Stimulated activated memory B cell treated with anti-CD40 and anti-IgM and Interleukin-4, amounts not matched to agents 10 μg/mL and 1 μg/mL and 100 μg/mL, for 72 hours (primary cell): ENCODE data around the gene SMTNL1.

Experiments used
- ATAC-seq: fragments of 150-1000 bp; cut with Tn5 transposase; 2 replicates; pipeline ENCODE4 v1.10.0; 2021
- H3K27ac Mint-ChIP-seq: one replicate; pipeline ENCODE4 v1.8.0; 2022; ENCODE audit warnings: mild to moderate bottlenecking, mixed read lengths
- H3K27me3 Mint-ChIP-seq: one replicate; pipeline ENCODE4 v1.8.0; 2022; ENCODE audit warnings: mixed read lengths
- H3K36me3 Mint-ChIP-seq: one replicate; pipeline ENCODE4 v1.8.0; 2022; ENCODE audit warnings: mixed read lengths
- H3K4me1 Mint-ChIP-seq: one replicate; pipeline ENCODE4 v1.8.0; 2022; ENCODE audit warnings: mixed read lengths
- H3K4me3 Mint-ChIP-seq: one replicate; pipeline ENCODE4 v1.8.0; 2022; ENCODE audit warnings: mild to moderate bottlenecking, moderate library complexity, mixed read lengths
- H3K9me3 Mint-ChIP-seq: one replicate; pipeline ENCODE4 v1.8.0; 2022; ENCODE audit warnings: mixed read lengths

Gene SMTNL1, protein sequence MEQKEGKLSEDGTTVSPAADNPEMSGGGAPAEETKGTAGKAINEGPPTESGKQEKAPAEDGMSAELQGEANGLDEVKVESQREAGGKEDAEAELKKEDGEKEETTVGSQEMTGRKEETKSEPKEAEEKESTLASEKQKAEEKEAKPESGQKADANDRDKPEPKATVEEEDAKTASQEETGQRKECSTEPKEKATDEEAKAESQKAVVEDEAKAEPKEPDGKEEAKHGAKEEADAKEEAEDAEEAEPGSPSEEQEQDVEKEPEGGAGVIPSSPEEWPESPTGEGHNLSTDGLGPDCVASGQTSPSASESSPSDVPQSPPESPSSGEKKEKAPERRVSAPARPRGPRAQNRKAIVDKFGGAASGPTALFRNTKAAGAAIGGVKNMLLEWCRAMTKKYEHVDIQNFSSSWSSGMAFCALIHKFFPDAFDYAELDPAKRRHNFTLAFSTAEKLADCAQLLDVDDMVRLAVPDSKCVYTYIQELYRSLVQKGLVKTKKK

DNA sequence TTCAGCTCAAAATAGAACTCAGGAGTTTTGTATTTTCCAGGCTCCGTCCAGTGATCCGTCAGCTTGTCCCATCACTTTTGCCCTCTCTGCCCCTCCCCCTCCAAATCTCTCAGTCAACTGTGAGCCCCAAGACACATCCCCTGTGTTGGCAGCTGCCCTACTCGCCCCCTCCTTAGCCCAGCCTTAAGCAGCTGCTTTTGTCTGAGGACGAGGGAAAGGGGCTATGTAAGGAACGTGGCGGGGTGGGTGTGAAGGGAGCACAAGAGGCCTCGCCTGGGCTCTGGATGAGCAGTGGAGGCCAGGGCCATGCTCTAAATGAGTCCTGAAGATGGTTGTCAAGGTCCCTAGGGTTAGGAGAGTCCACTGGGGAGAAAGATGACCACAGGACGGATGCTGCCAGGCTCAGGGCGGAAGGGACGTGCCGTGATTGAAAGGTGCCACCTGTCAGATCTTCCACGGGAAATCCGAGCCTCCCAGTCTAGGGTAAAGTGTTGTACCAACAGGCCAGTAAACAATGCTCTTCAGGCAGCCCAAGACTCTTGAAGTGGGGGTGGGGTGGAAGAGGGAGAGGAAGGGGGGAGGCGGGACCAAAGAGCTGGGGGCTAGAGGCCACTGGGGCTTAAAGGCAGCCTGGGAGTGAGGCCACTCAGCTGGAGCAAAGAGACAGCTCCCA lies at the start of gene SMTNL1:
SMTNL1 (plus strand) TSS at position 649 of the 673 bp plus-strand sequence. CDS start 5,048 bp downstream, outside the sequence.
- Mint-ChIP-seq H3K9me3 (no peaks in the 10 kb centered on the region), H3K4me3 (no peak within 1 kb of the TSS), H3K4me1 (no peaks in the 10 kb centered on the region), H3K27me3 (no peaks in the 10 kb centered on the region), H3K36me3 (peaks cover 11% of the 10 kb centered on the region), H3K27ac (no peak within 1 kb of the TSS)
- ATAC-seq: no peak

DNA sequence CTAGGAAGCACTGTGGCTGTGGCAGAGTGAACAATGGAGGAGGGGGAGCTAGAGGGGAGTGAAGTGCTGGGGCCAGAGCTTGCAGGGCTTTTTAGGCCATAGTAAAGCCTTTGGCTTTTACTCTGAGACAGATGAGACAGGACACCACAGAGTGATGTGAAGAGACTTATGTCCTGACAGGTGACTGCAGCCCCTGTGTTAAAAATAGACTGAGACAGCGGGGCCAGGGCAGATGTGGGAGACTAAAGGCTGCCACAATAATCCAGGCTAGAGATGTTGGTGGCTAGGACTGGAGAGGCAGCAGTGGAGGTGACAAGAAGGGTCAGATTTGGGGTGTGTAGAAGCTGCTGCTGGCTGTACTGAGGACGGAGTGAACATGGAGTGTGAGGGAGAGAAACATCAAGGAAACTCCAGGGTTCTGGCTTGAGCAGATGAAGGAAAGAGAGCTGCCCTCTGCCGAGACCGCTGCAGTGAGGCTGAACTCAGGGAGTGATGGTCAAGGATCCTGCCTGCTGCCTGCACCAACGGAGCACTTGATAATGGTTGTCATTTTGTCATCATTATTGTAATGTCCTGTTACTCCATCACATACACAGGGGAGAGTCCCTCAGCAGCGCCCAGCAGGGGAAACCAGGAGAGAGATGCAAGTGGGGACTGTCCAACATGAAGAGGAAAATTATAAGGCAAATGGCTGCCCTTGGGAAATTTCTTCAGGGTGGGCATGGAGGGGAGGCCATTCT lies 49.3 kb upstream of the SMTNL1 start:
- H3K4me1 Mint-ChIP-seq: peaks cover 15% of the 10 kb centered on the region
- H3K27me3 Mint-ChIP-seq: peaks cover 1% of the 10 kb centered on the region
- no peak overlapping the region for H3K4me3 Mint-ChIP-seq
- H3K36me3 Mint-ChIP-seq: peaks cover 14% of the 10 kb centered on the region
- H3K9me3 Mint-ChIP-seq: no peaks in the 10 kb centered on the region
- ATAC-seq: no peak
- peak overlapping the region; percentile 5 for H3K27ac Mint-ChIP-seq

DNA sequence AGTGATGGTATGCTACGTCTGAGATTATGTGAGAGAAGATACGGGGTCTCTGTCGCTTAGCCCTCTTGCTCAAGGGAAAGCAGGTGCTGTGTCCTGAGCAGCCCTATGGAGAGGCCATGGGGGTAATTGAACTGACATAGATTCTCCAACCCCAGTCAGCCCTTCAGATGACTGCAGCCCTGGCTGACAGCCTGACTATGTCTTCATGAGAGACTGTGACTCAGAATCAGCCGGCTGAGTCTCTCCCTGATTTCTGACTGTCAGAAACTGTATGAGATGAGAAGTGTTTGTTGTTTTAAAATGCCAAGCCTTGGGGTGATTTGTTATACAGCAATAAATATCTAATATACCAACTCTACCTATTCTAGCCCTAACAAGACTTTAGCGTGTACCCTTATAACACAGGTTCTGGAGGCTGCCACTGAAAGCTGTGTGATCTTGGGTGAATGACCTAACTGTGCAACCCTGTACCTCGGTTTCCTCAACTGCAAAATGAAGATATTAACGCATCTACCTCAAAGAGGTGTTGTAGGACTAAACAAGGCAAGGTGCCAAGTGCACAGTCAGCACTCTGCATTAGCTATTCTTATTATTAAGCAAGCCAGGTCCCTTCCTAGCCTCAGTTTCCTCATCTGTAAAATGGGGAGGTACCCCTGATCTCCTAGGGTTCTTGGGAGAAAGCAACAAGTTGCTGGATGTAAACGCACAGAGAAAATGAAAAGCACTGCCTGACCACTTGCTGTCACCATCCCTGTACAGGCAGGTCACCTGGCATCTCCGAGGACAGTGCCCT lies 46.7 kb upstream of the SMTNL1 start:
- no peak overlapping the region for H3K27ac Mint-ChIP-seq
- no peaks in the 10 kb centered on the region for H3K27me3 Mint-ChIP-seq
- no peak overlapping the region for H3K4me3 Mint-ChIP-seq
- H3K4me1 Mint-ChIP-seq: peaks cover 5% of the 10 kb centered on the region
- H3K9me3 Mint-ChIP-seq: no peaks in the 10 kb centered on the region
- peaks cover 14% of the 10 kb centered on the region for H3K36me3 Mint-ChIP-seq
- no peak for ATAC-seq

DNA sequence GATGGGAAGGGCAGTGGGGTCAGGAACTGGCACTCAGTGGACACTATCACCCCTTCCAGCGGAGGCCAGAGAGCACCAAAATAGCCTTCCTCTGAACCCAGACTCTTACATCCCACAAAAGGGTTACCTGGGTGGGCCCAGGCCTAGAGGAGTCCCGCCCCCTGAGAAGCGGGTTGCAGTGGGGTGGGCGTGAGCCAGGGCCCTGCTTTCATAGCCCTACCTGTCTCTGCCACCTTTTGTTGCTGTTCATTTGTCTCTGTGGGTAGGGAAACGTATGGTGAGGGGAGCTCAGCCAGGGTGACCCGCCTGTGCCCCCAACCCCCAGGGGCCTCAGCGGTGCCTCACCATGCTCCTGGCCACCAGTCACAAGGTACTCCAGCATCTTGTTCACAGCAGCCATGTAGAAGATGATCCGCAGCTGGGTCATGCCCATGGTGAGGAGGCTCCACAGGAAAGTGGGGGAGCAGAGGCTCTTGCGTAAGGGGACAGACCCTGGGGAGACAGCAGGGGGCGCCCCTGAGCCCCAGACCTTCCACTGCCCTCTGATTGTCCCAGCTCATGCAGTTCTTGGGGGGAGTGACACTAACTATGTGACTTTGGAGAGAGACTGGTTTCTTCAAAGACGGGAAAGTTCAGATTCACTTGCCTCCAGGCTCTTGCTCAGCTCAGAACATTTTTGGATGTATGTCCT lies 45.9 kb upstream of the SMTNL1 start:
- ATAC-seq: no peak
- no peaks in the 10 kb centered on the region for H3K9me3 Mint-ChIP-seq
- H3K4me3 Mint-ChIP-seq: no peak overlapping the region
- no peaks in the 10 kb centered on the region for H3K27me3 Mint-ChIP-seq
- no peak overlapping the region for H3K27ac Mint-ChIP-seq
- H3K4me1 Mint-ChIP-seq: peaks cover 5% of the 10 kb centered on the region
- peaks cover 14% of the 10 kb centered on the region for H3K36me3 Mint-ChIP-seq

DNA sequence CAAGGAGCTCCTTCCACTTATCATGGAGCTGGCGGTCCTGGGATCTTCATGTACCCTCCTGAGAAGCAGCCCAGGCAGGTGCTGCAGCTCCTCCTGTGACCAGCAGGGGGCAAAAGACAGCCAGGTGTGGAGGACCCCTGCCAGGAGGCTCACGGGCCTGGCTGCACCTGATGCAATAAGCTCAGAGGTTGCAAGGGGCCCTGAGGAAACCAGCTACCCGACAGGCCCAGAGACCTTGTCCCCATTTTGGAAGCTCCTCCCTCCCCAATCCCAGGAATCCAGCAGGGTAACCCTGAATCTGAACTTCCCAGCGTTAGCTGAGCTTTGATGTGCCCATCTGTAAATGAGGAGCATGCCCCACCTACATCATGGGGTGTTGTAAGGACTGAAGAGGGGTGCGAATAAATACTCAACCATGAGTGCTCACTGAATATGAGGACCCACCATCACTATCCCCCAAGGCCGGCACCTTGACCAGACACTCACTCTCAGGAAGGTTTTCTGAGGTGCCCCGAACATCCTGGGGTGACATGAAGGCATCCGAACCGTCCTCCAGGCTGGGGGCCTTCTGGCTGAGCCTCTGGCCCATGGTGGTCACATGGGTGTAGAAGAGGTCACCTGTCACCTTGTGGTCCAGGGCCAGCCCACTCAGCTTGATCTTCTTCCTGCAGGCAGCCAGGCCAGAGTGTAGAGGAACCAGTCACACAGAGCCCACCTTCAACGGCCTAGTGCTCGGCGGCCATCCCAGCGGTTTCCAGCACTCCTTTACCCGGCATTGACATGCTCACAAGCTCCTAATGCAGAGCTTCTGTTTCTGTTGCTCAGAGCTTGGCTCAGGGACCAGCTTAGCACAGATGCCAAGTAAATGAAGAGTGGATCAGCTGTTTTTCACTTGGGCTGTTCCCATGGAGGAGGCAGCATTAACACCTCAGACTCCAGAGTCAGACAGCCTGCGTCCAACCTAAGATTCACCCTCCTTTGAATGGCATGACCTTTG lies 43.6 kb upstream of the SMTNL1 start:
- H3K27ac Mint-ChIP-seq: no peak overlapping the region
- no peaks in the 10 kb centered on the region for H3K9me3 Mint-ChIP-seq
- H3K4me1 Mint-ChIP-seq: peaks cover 5% of the 10 kb centered on the region
- peak; percentile 75 for ATAC-seq
- peaks cover 3% of the 10 kb centered on the region for H3K36me3 Mint-ChIP-seq
- H3K27me3 Mint-ChIP-seq: no peaks in the 10 kb centered on the region
- no peak overlapping the region for H3K4me3 Mint-ChIP-seq

DNA sequence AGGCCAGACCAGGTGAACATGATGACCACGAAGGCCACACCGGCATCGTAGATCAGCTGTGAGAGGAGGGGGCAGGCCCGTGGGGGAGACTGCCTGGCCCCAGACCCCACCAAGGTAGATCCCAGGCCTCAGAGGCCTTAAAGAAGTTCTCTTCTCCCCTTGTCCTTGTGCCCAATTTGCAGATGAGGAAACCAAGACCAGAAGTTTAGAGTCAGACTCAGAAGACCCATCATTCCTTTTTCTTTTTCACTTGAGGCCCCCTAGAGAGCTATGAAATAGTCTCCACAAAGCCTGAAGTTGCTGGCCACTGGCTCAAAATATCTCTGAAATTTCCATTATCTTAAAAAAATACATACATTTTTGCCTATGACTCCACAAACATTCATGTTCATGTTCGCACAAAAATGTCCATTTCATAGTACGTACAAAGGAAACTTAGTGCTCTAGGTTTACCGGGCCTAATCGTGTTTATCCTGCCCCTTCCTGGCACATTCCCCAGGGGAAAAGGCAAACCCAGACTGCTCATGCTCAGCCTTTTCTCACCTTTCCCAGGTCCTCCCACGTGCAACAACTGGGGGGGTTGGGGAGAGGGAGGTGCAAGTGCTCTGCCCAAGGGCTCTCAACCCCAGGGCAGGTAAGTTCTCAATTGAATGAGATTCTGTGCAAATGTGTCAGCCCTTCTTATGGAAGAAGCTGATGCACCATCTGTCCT lies 41.1 kb upstream of the SMTNL1 start:
- Mint-ChIP-seq H3K9me3 (no peaks in the 10 kb centered on the region), H3K27me3 (no peaks in the 10 kb centered on the region), H3K4me3 (no peak overlapping the region), H3K36me3 (no peaks in the 10 kb centered on the region), H3K4me1 (peaks cover 5% of the 10 kb centered on the region), H3K27ac (no peak overlapping the region)
- ATAC-seq: no peak

DNA sequence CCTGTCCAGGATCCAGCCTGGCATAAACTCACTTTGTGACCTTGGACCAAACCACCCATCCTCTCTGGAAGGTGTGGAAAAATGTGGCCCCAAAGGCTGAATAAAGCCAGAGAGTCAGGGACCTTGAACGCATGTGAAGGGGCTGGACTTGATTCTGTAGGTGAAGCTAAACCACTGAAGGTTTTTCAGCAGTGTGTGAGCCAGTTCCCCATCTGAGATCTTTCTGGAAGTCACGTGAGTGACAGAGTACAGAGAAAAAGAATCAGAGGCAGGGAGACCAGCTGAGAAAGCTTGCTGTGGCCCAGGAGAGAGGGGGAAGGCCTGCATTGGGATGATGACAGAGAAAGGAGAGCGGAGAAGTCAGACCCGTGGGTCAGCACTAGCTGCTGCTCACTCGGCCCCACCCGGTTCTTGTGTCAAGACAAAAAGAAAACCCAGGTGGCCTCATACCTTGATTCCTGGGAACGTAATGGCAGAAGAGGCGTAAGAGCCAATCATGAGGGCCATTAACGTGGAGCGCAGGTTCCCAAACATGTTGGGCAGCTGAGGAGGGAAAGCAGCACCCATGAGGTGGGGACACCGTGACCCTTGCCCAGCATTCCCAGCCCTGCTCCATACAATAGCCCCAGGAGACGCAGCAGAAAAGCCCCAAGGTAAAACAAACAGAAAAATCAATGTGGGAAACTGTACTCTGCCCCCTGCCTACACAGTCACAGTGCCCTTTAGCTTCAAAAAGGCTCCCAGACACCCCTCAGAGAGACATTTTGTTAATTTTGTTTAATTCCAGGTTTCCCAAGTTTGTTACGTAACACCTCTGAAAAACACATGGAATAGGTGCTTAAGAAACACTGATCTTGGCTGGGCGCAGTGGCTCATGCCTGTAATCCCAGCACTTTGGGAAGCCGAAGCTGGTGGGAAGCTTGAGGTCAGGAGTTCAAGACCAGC lies 39.8 kb upstream of the SMTNL1 start:
- H3K27me3 Mint-ChIP-seq: no peaks in the 10 kb centered on the region
- H3K27ac Mint-ChIP-seq: no peak overlapping the region
- peaks cover 5% of the 10 kb centered on the region for H3K4me1 Mint-ChIP-seq

DNA sequence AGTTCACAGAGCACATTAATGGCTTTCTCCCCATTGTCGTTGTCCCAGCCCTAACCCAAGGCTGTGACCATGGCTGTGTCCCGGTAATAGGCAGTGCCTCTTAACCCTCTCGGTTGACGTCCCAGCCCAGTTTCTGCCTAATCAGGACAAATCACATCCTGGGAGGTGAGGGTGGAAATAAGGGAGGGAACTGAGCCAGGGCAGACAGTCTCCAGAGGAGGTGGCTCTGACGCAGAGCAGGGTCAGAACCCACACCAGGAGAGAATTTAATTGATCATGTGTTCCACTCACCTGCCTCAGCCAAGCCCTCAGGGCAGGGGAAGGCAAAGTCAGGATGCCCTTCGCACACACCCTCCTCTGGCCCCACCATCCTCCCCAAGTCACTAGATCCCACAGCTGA lies 38.9 kb upstream of the SMTNL1 start:
- ATAC-seq: no peak
- Mint-ChIP-seq H3K27me3 (no peaks in the 10 kb centered on the region), H3K4me3 (no peak overlapping the region), H3K9me3 (no peaks in the 10 kb centered on the region), H3K27ac (no peak overlapping the region), H3K36me3 (no peaks in the 10 kb centered on the region), H3K4me1 (peaks cover 3% of the 10 kb centered on the region)

More for the DNA sequence above, 39.8 kb upstream of the SMTNL1 start:
- Mint-ChIP-seq H3K4me3 (no peak overlapping the region), H3K36me3 (no peaks in the 10 kb centered on the region), H3K9me3 (no peaks in the 10 kb centered on the region)
- no peak for ATAC-seq

DNA sequence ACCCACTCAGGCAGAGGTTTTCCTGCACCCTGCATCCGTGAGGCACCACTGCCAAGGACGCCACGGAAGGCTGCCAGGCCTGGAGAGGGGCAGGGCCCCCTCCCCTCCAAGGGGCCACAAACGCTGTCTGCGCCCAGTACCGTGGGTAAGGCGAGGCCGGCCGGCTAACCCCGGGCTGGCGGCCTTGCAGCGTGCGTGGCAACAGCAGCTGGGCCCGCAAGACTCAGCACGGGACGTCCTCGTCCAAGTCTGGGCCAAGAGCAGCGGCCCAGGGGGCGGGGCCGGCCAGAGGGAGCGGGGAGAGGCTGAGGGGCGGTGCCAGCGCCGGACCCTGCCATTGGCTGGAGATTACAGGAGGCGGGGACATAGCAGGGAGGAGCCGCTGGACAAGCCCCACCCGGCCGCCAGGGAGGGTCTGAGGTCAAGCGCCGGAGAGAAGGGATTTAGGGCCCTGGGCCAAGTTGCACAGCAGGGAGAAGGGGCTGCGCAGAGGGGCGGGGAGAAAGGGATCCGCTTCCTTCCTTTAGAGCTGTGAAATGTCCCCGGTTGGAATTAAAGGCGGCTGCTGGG lies 37.9 kb upstream of the SMTNL1 start:
- Mint-ChIP-seq H3K9me3 (no peaks in the 10 kb centered on the region), H3K36me3 (no peaks in the 10 kb centered on the region), H3K27me3 (no peaks in the 10 kb centered on the region), H3K4me3 (peak overlapping the region; percentile 24), H3K27ac (no peak overlapping the region), H3K4me1 (no peaks in the 10 kb centered on the region)
- peak; percentile 90 for ATAC-seq

DNA sequence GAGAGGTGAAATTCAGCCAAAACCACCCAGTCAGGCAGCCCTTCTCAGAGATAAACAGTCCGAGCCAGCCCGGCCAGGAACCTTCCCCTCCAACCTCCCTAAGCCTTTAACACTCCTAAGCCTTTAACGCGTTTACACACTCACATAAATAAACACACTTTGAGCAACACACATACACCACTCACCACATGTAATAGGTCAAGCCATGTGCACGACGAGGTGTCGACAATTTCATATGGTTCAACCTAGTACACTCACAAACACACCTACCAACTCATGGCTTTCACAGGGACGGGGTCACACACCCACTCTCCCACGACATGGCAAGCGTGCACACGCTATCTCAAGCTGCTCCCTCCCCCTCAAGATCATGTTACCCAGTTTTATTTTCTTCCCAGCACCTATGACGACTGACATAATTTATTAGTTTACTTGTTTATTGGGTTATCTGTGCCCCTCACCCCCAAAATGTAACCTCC lies 37.4 kb upstream of the SMTNL1 start:
- H3K27me3 Mint-ChIP-seq: no peaks in the 10 kb centered on the region
- no peaks in the 10 kb centered on the region for H3K4me1 Mint-ChIP-seq
- no peaks in the 10 kb centered on the region for H3K9me3 Mint-ChIP-seq
- no peak overlapping the region for H3K27ac Mint-ChIP-seq
- H3K4me3 Mint-ChIP-seq: no peak overlapping the region
- no peak for ATAC-seq
- H3K36me3 Mint-ChIP-seq: no peaks in the 10 kb centered on the region

DNA sequence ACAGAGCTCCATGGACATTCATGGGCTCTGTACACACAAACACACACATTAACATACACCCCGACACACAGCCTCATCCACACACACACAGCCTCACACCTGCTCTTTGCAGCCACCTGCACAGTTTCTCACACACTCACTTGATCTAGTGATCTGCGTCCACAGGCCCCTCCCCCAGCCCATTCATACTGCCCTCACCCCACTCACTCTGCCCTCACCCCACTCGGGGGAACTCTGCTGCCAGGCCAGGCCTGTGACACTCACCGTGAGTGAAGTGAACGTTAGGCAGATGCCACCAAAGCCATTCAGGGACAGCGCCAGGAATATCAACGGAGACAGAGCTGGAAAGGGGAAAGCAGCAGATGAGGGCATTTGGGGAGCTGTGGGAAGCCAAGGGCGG lies 36.9 kb upstream of the SMTNL1 start:
- Mint-ChIP-seq H3K9me3 (no peaks in the 10 kb centered on the region), H3K4me3 (no peak overlapping the region), H3K27ac (no peak overlapping the region), H3K27me3 (no peaks in the 10 kb centered on the region), H3K36me3 (no peaks in the 10 kb centered on the region), H3K4me1 (no peaks in the 10 kb centered on the region)
- no peak for ATAC-seq

DNA sequence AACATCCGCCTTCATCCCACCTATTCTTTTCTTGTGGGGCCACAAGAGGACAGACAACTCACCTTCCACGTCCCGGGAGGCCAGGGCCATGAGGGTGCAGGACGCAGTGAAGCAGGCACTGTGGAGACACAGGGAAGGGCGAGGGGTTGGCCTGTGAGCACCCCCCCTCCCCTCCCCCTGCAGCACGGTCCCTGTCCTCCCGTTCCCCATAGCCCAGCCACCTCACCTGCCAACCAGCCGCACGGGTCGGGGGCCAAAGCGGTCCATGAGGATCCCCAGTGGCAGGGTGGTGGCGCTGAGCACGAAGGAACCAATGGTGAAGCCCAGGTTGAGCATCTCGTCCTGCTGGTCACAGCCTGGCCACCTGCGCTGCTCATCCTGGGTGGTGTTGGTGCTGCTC lies 36.5 kb upstream of the SMTNL1 start:
- H3K9me3 Mint-ChIP-seq: no peaks in the 10 kb centered on the region
- no peaks in the 10 kb centered on the region for H3K36me3 Mint-ChIP-seq
- H3K4me1 Mint-ChIP-seq: no peaks in the 10 kb centered on the region
- no peak overlapping the region for H3K27ac Mint-ChIP-seq
- no peak for ATAC-seq
- H3K27me3 Mint-ChIP-seq: no peaks in the 10 kb centered on the region
- no peak overlapping the region for H3K4me3 Mint-ChIP-seq
